B cell (primary cell): Measurements from ENCODE around the gene PSME1. TPM values are rescaled to one million over a fixed set of nuclear protein-coding genes. Genes with fewer than 3 reads are reported as not detected.

Experiments used
- ATAC-seq: fragments of 200-7000 bp; cut with Tn5 transposase; one replicate; pipeline ENCODE4 v1.10.0; 2021; ENCODE audit warnings: low read depth, mild to moderate bottlenecking, moderate number of reproducible peaks, moderate library complexity
- CTCF ChIA-PET: fragments of 350-600 bp; sonication (Branson Sonifier 250); formaldehyde crosslinking; loops from one replicate; lab custom pipeline; 2021; ENCODE audit warnings: antibody characterized with exemption, inconsistent platforms; lab: Charles Lee
- POLR2A ChIA-PET: fragments of 350-600 bp; sonication (Branson Sonifier 250); formaldehyde crosslinking; loops from one replicate; lab custom pipeline; 2021; ENCODE audit warnings: antibody characterized with exemption; lab: Charles Lee
- DNase-seq: peaks from one replicate; pipeline ENCODE4 v3.0.0; 2013
- H2AFZ ChIP-seq: 2 replicates; pipeline ENCODE4 v1.6.1; 2012; ENCODE audit warnings: mild to moderate bottlenecking, low read depth, low read length; ENCODE audit not compliant: insufficient read depth, poor library complexity, severe bottlenecking
- H3K27ac ChIP-seq, 2 donors: 1 replicate in 1 of 2; 2 replicates in 1 of 2; pipeline ENCODE4 v1.5.1; 2012 to 2013; ENCODE audit warnings: low read length in 2 of 2, mild to moderate bottlenecking in 2 of 2, moderate library complexity in 1 of 2
- H3K27me3 ChIP-seq, 4 experiments: fragments of 200-600 bp in 1 of 4; sonication (generic) in 1 of 4; replicated peaks in 1 of 4; 1 replicate in 2 of 4; 2 replicates in 2 of 4; pipeline versions ENCODE4 v1.6.1 to v1.7.0; 2013 to 2016; ENCODE audit warnings: low read length in 3 of 4, mild to moderate bottlenecking in 2 of 4, mixed read lengths in 1 of 4, moderate library complexity in 1 of 4; ENCODE audit not compliant: insufficient read depth in 4 of 4, control insufficient read depth in 3 of 4; ENCODE audit errors: control extremely low read depth in 1 of 4
- H3K36me3 ChIP-seq, 2 experiments: replicated peaks in 1 of 2; 1 replicate in 1 of 2; 2 replicates in 1 of 2; pipeline versions ENCODE4 v1.6.1 to v1.7.1; 2013; ENCODE audit warnings: low read length in 1 of 2; ENCODE audit not compliant: insufficient read depth in 2 of 2, control insufficient read depth in 1 of 2; ENCODE audit errors: control extremely low read depth in 1 of 2, extremely low read depth in 1 of 2
- H3K4me1 ChIP-seq, 2 donors: fragments of 200-600 bp in 1 of 2; sonication (generic) in 1 of 2; 1 replicate in 1 of 2; 2 replicates in 1 of 2; pipeline versions ENCODE4 v1.5.1 to v1.6.1; 2013 to 2017; ENCODE audit warnings: low read length in 2 of 2; ENCODE audit not compliant: control insufficient read depth in 2 of 2, insufficient read depth in 2 of 2
- H3K4me2 ChIP-seq: replicated peaks from 2 replicates; pipeline ENCODE3; 2012; ENCODE audit warnings: mild to moderate bottlenecking, low read depth, low read length; ENCODE audit not compliant: poor library complexity, severe bottlenecking
- H3K4me3 ChIP-seq, 5 experiments: fragments of 200-600 bp in 1 of 5; sonication (generic) in 1 of 5; 1 replicate in 3 of 5; 2 replicates in 2 of 5; pipeline versions ENCODE4 v1.5.1 to v1.7.0; 2011 to 2016; ENCODE audit warnings: low read length in 4 of 5, mild to moderate bottlenecking in 4 of 5, low read depth in 2 of 5, control low read depth in 1 of 5, moderate library complexity in 1 of 5; ENCODE audit not compliant: insufficient read depth in 1 of 5; ENCODE audit errors: control extremely low read depth in 1 of 5, extremely low read depth in 1 of 5
- H3K79me2 ChIP-seq: fragments of 200-600 bp; sonication (generic); one replicate; pipeline ENCODE4 v1.6.0; 2016; ENCODE audit warnings: low read length; ENCODE audit not compliant: control insufficient read depth, insufficient read depth
- H3K9ac ChIP-seq: fragments of 200-600 bp; sonication (generic); 2 replicates; pipeline ENCODE4 v1.6.1; 2017; ENCODE audit warnings: mild to moderate bottlenecking, low read length, moderate library complexity
- H3K9me3 ChIP-seq, 3 donors: one replicate each; pipeline versions ENCODE4 v1.6.1 to v1.7.1; 2013; ENCODE audit warnings: low read length in 2 of 3; ENCODE audit not compliant: control insufficient read depth in 2 of 3, insufficient read depth in 1 of 3; ENCODE audit errors: control extremely low read depth in 1 of 3
- H4K20me1 ChIP-seq: 2 replicates; pipeline ENCODE4 v1.6.0; 2012; ENCODE audit warnings: mild to moderate bottlenecking, low read length; ENCODE audit not compliant: insufficient read depth, control insufficient read depth, poor library complexity, severe bottlenecking
- H3K27ac Mint-ChIP-seq: one replicate; pipeline ENCODE4 v1.8.0; 2021; ENCODE audit warnings: mixed read lengths
- H3K27me3 Mint-ChIP-seq: one replicate; pipeline ENCODE4 v1.8.0; 2021; ENCODE audit warnings: mixed read lengths
- H3K4me1 Mint-ChIP-seq: one replicate; pipeline ENCODE4 v1.8.0; 2021; ENCODE audit warnings: mixed read lengths
- H3K4me3 Mint-ChIP-seq: one replicate; pipeline ENCODE4 v1.8.0; 2021; ENCODE audit warnings: mixed read lengths
- H3K9me3 Mint-ChIP-seq: one replicate; pipeline ENCODE4 v1.8.0; 2022; ENCODE audit warnings: mixed read lengths; ENCODE audit not compliant: insufficient read depth
- CTCF ChIP-seq: fragments of 200-600 bp; IDR thresholded peaks from one replicate; pipeline ENCODE4 v1.8.0; 2022; ENCODE audit warnings: antibody characterized with exemption, mild to moderate bottlenecking
- EZH2 ChIP-seq: IDR thresholded peaks from 2 replicates; pipeline ENCODE4 v1.6.1; 2012; ENCODE audit warnings: borderline replicate concordance, low read depth, mild to moderate bottlenecking, moderate library complexity, low read length; ENCODE audit not compliant: insufficient read depth, poor library complexity, severe bottlenecking
- WGBS: methylation state at CpG from one replicate; pipeline ENCODE4 v1.1.5; 2013; ENCODE audit warnings: missing lambda C conversion rate; ENCODE audit not compliant: insufficient coverage; 5-methylcytosine and 5-hydroxymethylcytosine counted together
- intact Hi-C: fragments of 100-400 bp; cut with micrococcal nuclease; formaldehyde crosslinking; loops from one replicate; pipeline ENCODE4 v1.10.0; 2022
- polyA plus RNA-seq: library from polyadenylated mRNA; depleted of rRNA; stranded (reverse); fragments of >200 nt; gene quantifications from 2 replicates; pipeline ENCODE4 v1.2.3, GENCODE V29; 2012
- total RNA-seq, 2 donors: library from RNA; stranded (reverse); fragments of 120-200 nt in 1 of 2; gene quantifications; 1 replicate in 1 of 2; 2 replicates in 1 of 2; pipeline versions ENCODE4 v1.2.3 to v1.2.4, GENCODE V29; 2013 to 2022

PSME1 gene
- total and polyA plus RNA-seq, 2 donors (not counting 1 experiment from before 2014, with no cell fraction given), result 237 to 257 TPM

- no peaks in the 10 kb centered on the region for H3K27me3 Mint-ChIP-seq
- peaks cover 44% of the 10 kb centered on the region for H3K4me1 Mint-ChIP-seq
- H3K4me2 ChIP-seq, result no peak overlapping the region
- CTCF ChIA-PET, result interaction anchor here (1.0 to 6.2 kb wide), 7 partner anchors 11 to 68 kb away, joined by 3 to 62 read pairs (median 6); partner anchors contain the start of genes IRF9 and PSME1
- H3K79me2 ChIP-seq, result peaks cover 71% of the 10 kb centered on the region
- no peaks in the 10 kb centered on the region for H3K27me3 ChIP-seq
- no peak overlapping the region for H3K9ac ChIP-seq
- no peak overlapping the region for H3K4me3 ChIP-seq
- peaks cover 45% of the 10 kb centered on the region for H4K20me1 ChIP-seq
- peak overlapping the region; percentile 95 for H3K4me3 Mint-ChIP-seq
- H3K9me3 ChIP-seq, result no peaks in the 10 kb centered on the region
- 100% methylated on average over 3 of the region's 3 CpGs for WGBS
- TF ChIP-seq EZH2 (no peak), CTCF (no peak)
- no peaks in the 10 kb centered on the region for H3K9me3 Mint-ChIP-seq
- intact Hi-C loops, result loop anchor here (5.0 to 10.0 kb wide), 3 partner anchors 125 to 1055 kb away; partner anchors contain the start of genes ACIN1, C14orf119, PPP1R3E and RABGGTA
- H3K4me1 ChIP-seq, result peaks cover 20 to 33% of the 10 kb centered on the region in 2 donors
- no peak overlapping the region for H3K27ac ChIP-seq
- ATAC-seq, result no peak
- POLR2A ChIA-PET, result interaction anchor here (4.1 kb wide), 1 partner anchor 13 kb away, joined by 43 read pairs; the partner anchor contains the start of gene PSME1
- H2AFZ ChIP-seq, result no peak overlapping the region
- H3K27ac Mint-ChIP-seq, result no peak overlapping the region
- peaks cover 2 to 53% of the 10 kb centered on the region in 2 experiments for H3K36me3 ChIP-seq
- DNase-seq, result no peak
Measured at GRCh38 chr14:24149302-24149969, 13.4 kb downstream of the PSME1 start.

- peak overlapping the region; percentile 18 for H3K4me3 Mint-ChIP-seq
- H3K4me1 Mint-ChIP-seq, result peaks cover 41% of the 10 kb centered on the region
- Histone ChIP-seq H3K27me3 (no peaks in the 10 kb centered on the region), H3K36me3 (peaks cover 2 to 53% of the 10 kb centered on the region in 2 experiments), H3K27ac (no peak overlapping the region), H3K79me2 (peaks cover 67% of the 10 kb centered on the region), H3K4me1 (peaks cover 19 to 30% of the 10 kb centered on the region in 2 donors), H3K9me3 (no peaks in the 10 kb centered on the region), H3K9ac (no peak overlapping the region), H4K20me1 (peaks cover 45% of the 10 kb centered on the region), H3K4me3 (no peak overlapping the region), H2AFZ (no peak overlapping the region), H3K4me2 (no peak overlapping the region)
- TF ChIP-seq EZH2 (no peak), CTCF (no peak)
- intact Hi-C loops, result no loop called here
- CTCF ChIA-PET, result interaction anchor here (1.0 to 1.8 kb wide), 4 partner anchors 11 to 41 kb away, joined by 3 to 14 read pairs (median 6); partner anchors contain the start of genes IRF9 and PSME1
- no peak for DNase-seq
- H3K27ac Mint-ChIP-seq, result no peak overlapping the region
- H3K9me3 Mint-ChIP-seq, result no peaks in the 10 kb centered on the region
- no peaks in the 10 kb centered on the region for H3K27me3 Mint-ChIP-seq
- 99% methylated on average over 9 of the region's 9 CpGs for WGBS
- POLR2A ChIA-PET, result interaction anchor here (0.9 kb wide), 1 partner anchor 11 kb away, joined by 3 read pairs; the partner anchor contains the start of gene IRF9
- ATAC-seq, result no peak
Measured at GRCh38 chr14:24150061-24150460, 14.1 kb downstream of the PSME1 start.
